Measurements from ENCODE around the gene STK25.
A peak's percentile ranks its signal among the peaks of the same experiment; 100 is the strongest.
"Not testable (repeated sequence)": the region's sequence is repeated elsewhere in the genome, so short reads cannot be mapped to it uniquely, and the experiment has no call there.

STK25 gene

GRCh38 chr2:241507430-241508239 is 749 bp downstream of the STK25 start:
- peak; percentile 79 for DNase-seq (ENCODE audit: low spot score)

- DNase-seq (ENCODE audit: low spot score): no peak
Measured at GRCh38 chr2:241506793-241507429, 1.5 kb downstream of the STK25 start.

GRCh38 chr2:241506317-241506716 is 2.1 kb downstream of the STK25 start:
- DNase-seq (ENCODE audit: low spot score): not testable (repeated sequence)

- DNase-seq (ENCODE audit: low spot score): no peak
Measured at GRCh38 chr2:241505781-241506201, 2.6 kb downstream of the STK25 start.

GRCh38 chr2:241505086-241505780 is 3.2 kb downstream of the STK25 start:
- DNase-seq (ENCODE audit: low spot score): no peak

GRCh38 chr2:241503776-241504392 is 4.5 kb downstream of the STK25 start:
- no peak for DNase-seq (ENCODE audit: low spot score)

- DNase-seq (ENCODE audit: low spot score): no peak
Measured at GRCh38 chr2:241502281-241502680, 6.1 kb downstream of the STK25 start.

- no peak for DNase-seq (ENCODE audit: low spot score)
Measured at GRCh38 chr2:241501551-241501950, 6.8 kb downstream of the STK25 start.

GRCh38 chr2:241501099-241501541 is 7.3 kb downstream of the STK25 start:
- DNase-seq (ENCODE audit: low spot score): no peak

GRCh38 chr2:241500431-241500975 is 7.9 kb downstream of the STK25 start:
- DNase-seq (ENCODE audit: low spot score): no peak

- DNase-seq (ENCODE audit: low spot score): no peak
Measured at GRCh38 chr2:241500016-241500415, 8.4 kb downstream of the STK25 start.

GRCh38 chr2:241499146-241499965 is 9.0 kb downstream of the STK25 start:
- no peak for DNase-seq (ENCODE audit: low spot score)

- no peak for DNase-seq (ENCODE audit: low spot score)
Measured at GRCh38 chr2:241498115-241499070, 10.0 kb downstream of the STK25 start.

- no peak for DNase-seq (ENCODE audit: low spot score)
Measured at GRCh38 chr2:241496904-241497877, 11.2 kb downstream of the STK25 start.

- DNase-seq (ENCODE audit: low spot score): no peak
Measured at GRCh38 chr2:241496003-241496707, 12.2 kb downstream of the STK25 start.

GRCh38 chr2:241495172-241496002 is 13.0 kb downstream of the STK25 start:
- no peak for DNase-seq (ENCODE audit: low spot score)

- DNase-seq (ENCODE audit: low spot score): no peak
Measured at GRCh38 chr2:241494311-241494908, 14.0 kb downstream of the STK25 start.

Measured in HuH-7 (cell line).